ENCODE measurements around the gene HOXB3. TPM values are rescaled to one million over a fixed set of nuclear protein-coding genes. Genes with fewer than 3 reads are reported as not detected.

HOXB3 gene
- total RNA-seq, 1 experiment from 2014 or later: not detected

GRCh38 chr17:48601539-48602425 is 11.7 kb upstream of the HOXB3 start:
- Histone ChIP-seq H2AK5ac (ENCODE audit: insufficient read length, low read length) (no peak overlapping the region), H3K79me2 (ENCODE audit: insufficient read depth, low read length) (no peaks in the 10 kb centered on the region), H3K27me3 (ENCODE audit: insufficient read depth, low read length) (peaks cover 100% of the 10 kb centered on the region), H3K23ac (ENCODE audit: insufficient read length, low read depth, low read length) (no peak overlapping the region), H3K23me2 (ENCODE audit: insufficient read length, low read depth, low read length, poor library complexity, severe bottlenecking) (no peaks in the 10 kb centered on the region), H3K79me1 (ENCODE audit: insufficient read depth, low read depth, low read length, poor library complexity, severe bottlenecking) (no peaks in the 10 kb centered on the region), H4K8ac (replicated peaks; ENCODE audit: insufficient read length, low read depth, low read length) (no peak overlapping the region), H3K4me2 (ENCODE audit: insufficient read depth, insufficient read length, low read length) (no peak overlapping the region), H3K56ac (ENCODE audit: insufficient read length, low read depth, low read length) (no peak overlapping the region), H3K4ac (ENCODE audit: low read depth, low read length) (no peak overlapping the region), H2BK5ac (ENCODE audit: insufficient read length, low read length) (no peak overlapping the region), H3K9me3 (ENCODE audit: control insufficient read depth, low read depth, low read length) (no peaks in the 10 kb centered on the region), H2BK20ac (ENCODE audit: low read depth, low read length, poor library complexity, severe bottlenecking) (no peak overlapping the region), H2BK12ac (ENCODE audit: insufficient read length, low read depth, low read length) (no peak overlapping the region), H4K20me1 (ENCODE audit: control insufficient read depth, insufficient read depth, insufficient read length) (no peaks in the 10 kb centered on the region), H3T11ph (ENCODE audit: low read length) (no peak overlapping the region), H2BK15ac (ENCODE audit: low read depth, low read length) (no peak overlapping the region), H4K91ac (ENCODE audit: insufficient read length, low read depth, low read length) (no peak overlapping the region), H3K4me1 (ENCODE audit: insufficient read depth, low read length) (no peaks in the 10 kb centered on the region), H3K18ac (ENCODE audit: insufficient read length, low read depth, low read length) (no peak overlapping the region), H3K14ac (ENCODE audit: insufficient read depth, low read length) (no peak overlapping the region), H4K5ac (ENCODE audit: insufficient read length, low read depth, low read length) (no peak overlapping the region), H3K9ac (ENCODE audit: extremely low read depth, insufficient read length, low read length) (no peak overlapping the region), H3K27ac (ENCODE audit: insufficient read length, low read depth, low read length) (no peak overlapping the region), H2BK120ac (ENCODE audit: low read depth, low read length, poor library complexity, severe bottlenecking) (no peak overlapping the region), H2AFZ (ENCODE audit: low read length) (no peak overlapping the region)
- TF ChIP-seq CTCF (conservative IDR thresholded peaks at IDR 0.05): no peak
- no CpG with 5 or more reads among the region's 35 CpGs for WGBS (ENCODE audit: extremely low coverage, insufficient read length, low lambda C conversion rate)
- Mint-ChIP-seq H3K36me3 (ENCODE audit: insufficient read depth in 1 of 3, low read depth in 3 of 3) (no peaks in the 10 kb centered on the region), H3K4me3 (no peak overlapping the region), H3K4me1 (peaks cover 3 to 12% of the 10 kb centered on the region in 2 experiments; a peak in 3 of 4 replicates), H3K9me3 (peaks cover 0 to 17% of the 10 kb centered on the region in 2 experiments; a peak in 3 of 5 replicates), H3K27me3 (ENCODE audit: low read depth) (peaks cover 100% of the 10 kb centered on the region), H3K27ac (no peak overlapping the region)
- no peak for DNase-seq
